Neural cell (in vitro differentiated cells): ENCODE measurements around the gene XIRP2. TPM values are rescaled to one million over a fixed set of nuclear protein-coding genes. Genes with fewer than 3 reads are reported as not detected.

Source experiments
- H2AFZ ChIP-seq: fragments of 200-600, 300-800 bp; sonication (generic), shearing (Covaris generic); 2 replicates; pipeline ENCODE4 v1.6.0; 2014; ENCODE audit warnings: low read depth, mild to moderate bottlenecking, antibody characterized with exemption, low read length, moderate library complexity
- H3F3A ChIP-seq: fragments of 200-600 bp; shearing (Covaris generic); 2 replicates; pipeline ENCODE4 v1.6.1; 2016; ENCODE audit warnings: mild to moderate bottlenecking, moderate library complexity, mixed read lengths, antibody characterized with exemption, low read length; ENCODE audit not compliant: insufficient read depth, poor library complexity, severe bottlenecking
- H3K27ac ChIP-seq: fragments of 200-600, 300-800 bp; sonication (generic), shearing (Covaris generic); 2 replicates; pipeline ENCODE4 v1.5.1; 2014; ENCODE audit warnings: mild to moderate bottlenecking, low read length, moderate library complexity
- H3K27me3 ChIP-seq: fragments of 300-800, 200-600 bp; sonication (generic), shearing (Covaris generic); 2 replicates; pipeline ENCODE4 v1.6.0; 2014; ENCODE audit warnings: mild to moderate bottlenecking, low read depth, low read length, moderate library complexity; ENCODE audit not compliant: insufficient read depth
- H3K36me3 ChIP-seq: fragments of 300-800, 200-600 bp; sonication (generic), shearing (Covaris generic); 2 replicates; pipeline ENCODE4 v1.5.1; 2014; ENCODE audit warnings: mild to moderate bottlenecking, antibody characterized with exemption, low read length, moderate library complexity; ENCODE audit not compliant: insufficient read depth
- H3K4me2 ChIP-seq: fragments of 300-800, 200-600 bp; sonication (generic), shearing (Covaris generic); 2 replicates; pipeline ENCODE4 v1.6.0; 2014; ENCODE audit warnings: mild to moderate bottlenecking, low read length
- H3K4me3 ChIP-seq: fragments of 300-800, 200-600 bp; sonication (generic), shearing (Covaris generic); 2 replicates; pipeline ENCODE4 v1.5.1; 2014; ENCODE audit warnings: mild to moderate bottlenecking, low read length, moderate library complexity
- H3K79me2 ChIP-seq: fragments of 200-600 bp; shearing (Covaris generic); replicated peaks from 2 replicates; pipeline ENCODE4 v1.6.0; 2014; ENCODE audit warnings: mild to moderate bottlenecking, low read length, moderate library complexity; ENCODE audit not compliant: insufficient read depth
- H3K9ac ChIP-seq: fragments of 300-800, 200-600 bp; sonication (generic), shearing (Covaris generic); 2 replicates; pipeline ENCODE4 v1.6.1; 2016; ENCODE audit warnings: mild to moderate bottlenecking, low read length, mixed read lengths
- H3K9me2 ChIP-seq: fragments of 200-600 bp; shearing (Covaris generic); 2 replicates; pipeline ENCODE4 v1.6.1; 2016; ENCODE audit warnings: mild to moderate bottlenecking, low read length, mixed read lengths; ENCODE audit not compliant: insufficient read depth
- H3K9me3 ChIP-seq: fragments of 200-600, 300-800 bp; sonication (generic), shearing (Covaris generic); 2 replicates; pipeline ENCODE4 v1.6.1; 2016; ENCODE audit warnings: mild to moderate bottlenecking, mixed run types, low read length, moderate library complexity, mixed read lengths
- H4K20me1 ChIP-seq: fragments of 200-600 bp; shearing (Covaris generic); 2 replicates; pipeline ENCODE4 v1.6.1; 2016; ENCODE audit warnings: mild to moderate bottlenecking, mixed run types; ENCODE audit not compliant: insufficient read depth
- EP300 ChIP-seq: fragments of 450-650 bp; conservative IDR thresholded peaks from 2 replicates; pipeline ENCODE4 v1.6.1; 2014; ENCODE audit warnings: antibody characterized with exemption, mild to moderate bottlenecking, moderate library complexity; ENCODE audit not compliant: poor library complexity, severe bottlenecking
- EZH2 ChIP-seq: fragments of 200-600, 300-800 bp; shearing (Covaris generic), sonication (generic); IDR thresholded peaks from 2 replicates; pipeline ENCODE4 v1.6.1; 2014; ENCODE audit warnings: antibody characterized with exemption, low read length, borderline replicate concordance, mild to moderate bottlenecking; ENCODE audit not compliant: insufficient read depth, poor library complexity, severe bottlenecking
- MXI1 ChIP-seq: fragments of 450-650 bp; conservative IDR thresholded peaks from 2 replicates; pipeline ENCODE4 v1.6.1; 2014; ENCODE audit warnings: antibody characterized with exemption, mild to moderate bottlenecking; ENCODE audit not compliant: poor library complexity, severe bottlenecking
- POLR2AphosphoS5 ChIP-seq: IDR thresholded peaks from 2 replicates; pipeline ENCODE4 v1.6.1; 2012
- RAD21 ChIP-seq: fragments of 450-650 bp; conservative IDR thresholded peaks from 2 replicates; pipeline ENCODE4 v1.6.1; 2014; ENCODE audit warnings: antibody characterized with exemption, mild to moderate bottlenecking, moderate library complexity
- SMC3 ChIP-seq: fragments of 450-650 bp; conservative IDR thresholded peaks from 2 replicates; pipeline ENCODE4 v1.6.1; 2014; ENCODE audit warnings: antibody characterized with exemption, mild to moderate bottlenecking, moderate library complexity; ENCODE audit not compliant: poor library complexity
- TAF1 ChIP-seq: IDR thresholded peaks from 2 replicates; pipeline ENCODE4 v1.6.1; 2012; ENCODE audit warnings: low read depth
- polyA plus RNA-seq: library from polyadenylated mRNA; depleted of rRNA; stranded (reverse); fragments of >200 nt; gene quantifications from 2 replicates; pipeline ENCODE4 v1.2.3, GENCODE V29; 2014
- TF ChIP-seq, protein P1 (sequence below): fragments of 450-650 bp; IDR thresholded peaks from 2 replicates; pipeline ENCODE4 v1.5.1; 2014; ENCODE audit warnings: antibody characterized with exemption, mild to moderate bottlenecking, moderate library complexity; ENCODE audit not compliant: poor library complexity, severe bottlenecking
- TF ChIP-seq, protein P2 (sequence below): IDR thresholded peaks from 2 replicates; pipeline ENCODE4 v1.6.1; 2012; ENCODE audit warnings: borderline replicate concordance

XIRP2 gene
- polyA plus RNA-seq, 1 donor from 2014 or later, result not detected

DNA sequence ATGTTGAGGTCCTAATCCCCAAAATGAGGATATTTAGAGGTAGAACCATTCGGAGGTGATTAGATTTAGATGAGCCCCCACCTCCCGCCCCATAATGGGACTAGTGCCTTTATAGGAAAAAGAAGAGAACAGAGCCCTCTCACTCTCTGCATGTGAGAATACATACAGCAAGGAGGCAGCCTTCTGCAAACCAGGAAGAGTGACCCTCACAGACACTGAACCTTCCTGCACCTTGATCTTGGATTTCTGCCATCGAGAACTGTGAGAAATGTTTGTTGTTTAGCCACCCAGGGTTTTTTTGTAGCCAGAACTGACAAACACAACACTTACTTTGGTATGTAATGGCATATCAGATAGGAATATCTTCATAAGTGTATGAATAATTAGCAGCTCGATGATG, 83.7 kb downstream of the XIRP2 start:
- Histone ChIP-seq H2AFZ (no peak overlapping the region), H3K9ac (no peak overlapping the region), H3K4me3 (no peak overlapping the region)

DNA sequence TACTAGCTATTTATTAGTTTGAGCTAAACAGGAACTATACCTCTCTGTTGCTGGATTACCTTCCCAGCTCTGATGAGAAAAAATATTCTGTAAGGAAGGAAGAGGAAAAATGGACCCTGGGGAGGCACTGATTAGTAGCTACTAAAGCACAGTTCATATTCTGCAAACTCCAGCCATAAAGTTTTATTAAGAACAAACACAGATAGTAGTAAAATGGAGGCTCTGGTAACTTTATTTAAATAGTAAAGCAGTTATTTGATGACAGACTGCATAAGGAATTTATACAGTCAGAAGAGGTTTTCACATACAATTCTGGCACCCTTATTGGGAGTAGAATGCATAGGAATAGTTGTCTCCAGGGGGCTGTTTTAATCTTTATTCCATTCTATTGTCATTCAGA, 84.1 kb downstream of the XIRP2 start:
- Histone ChIP-seq H3K4me2 (no peak overlapping the region), H3K9me2 (no peaks in the 10 kb centered on the region)

More for the DNA sequence above, 83.7 kb downstream of the XIRP2 start:
- Histone ChIP-seq H3K9me2 (no peaks in the 10 kb centered on the region), H3F3A (no peaks in the 10 kb centered on the region), H4K20me1 (no peaks in the 10 kb centered on the region), H3K36me3 (no peaks in the 10 kb centered on the region), H3K4me2 (no peak overlapping the region), H3K9me3 (no peaks in the 10 kb centered on the region), H3K27ac (no peak overlapping the region), H3K79me2 (no peaks in the 10 kb centered on the region), H3K27me3 (no peaks in the 10 kb centered on the region)
- TF ChIP-seq POLR2AphosphoS5 (no peak), SMC3 (no peak), EP300 (no peak), MXI1 (no peak), EZH2 (no peak), RAD21 (no peak)
- TF ChIP-seq, protein P1, sequence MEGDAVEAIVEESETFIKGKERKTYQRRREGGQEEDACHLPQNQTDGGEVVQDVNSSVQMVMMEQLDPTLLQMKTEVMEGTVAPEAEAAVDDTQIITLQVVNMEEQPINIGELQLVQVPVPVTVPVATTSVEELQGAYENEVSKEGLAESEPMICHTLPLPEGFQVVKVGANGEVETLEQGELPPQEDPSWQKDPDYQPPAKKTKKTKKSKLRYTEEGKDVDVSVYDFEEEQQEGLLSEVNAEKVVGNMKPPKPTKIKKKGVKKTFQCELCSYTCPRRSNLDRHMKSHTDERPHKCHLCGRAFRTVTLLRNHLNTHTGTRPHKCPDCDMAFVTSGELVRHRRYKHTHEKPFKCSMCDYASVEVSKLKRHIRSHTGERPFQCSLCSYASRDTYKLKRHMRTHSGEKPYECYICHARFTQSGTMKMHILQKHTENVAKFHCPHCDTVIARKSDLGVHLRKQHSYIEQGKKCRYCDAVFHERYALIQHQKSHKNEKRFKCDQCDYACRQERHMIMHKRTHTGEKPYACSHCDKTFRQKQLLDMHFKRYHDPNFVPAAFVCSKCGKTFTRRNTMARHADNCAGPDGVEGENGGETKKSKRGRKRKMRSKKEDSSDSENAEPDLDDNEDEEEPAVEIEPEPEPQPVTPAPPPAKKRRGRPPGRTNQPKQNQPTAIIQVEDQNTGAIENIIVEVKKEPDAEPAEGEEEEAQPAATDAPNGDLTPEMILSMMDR, result no peak
- TF ChIP-seq, protein P2, sequence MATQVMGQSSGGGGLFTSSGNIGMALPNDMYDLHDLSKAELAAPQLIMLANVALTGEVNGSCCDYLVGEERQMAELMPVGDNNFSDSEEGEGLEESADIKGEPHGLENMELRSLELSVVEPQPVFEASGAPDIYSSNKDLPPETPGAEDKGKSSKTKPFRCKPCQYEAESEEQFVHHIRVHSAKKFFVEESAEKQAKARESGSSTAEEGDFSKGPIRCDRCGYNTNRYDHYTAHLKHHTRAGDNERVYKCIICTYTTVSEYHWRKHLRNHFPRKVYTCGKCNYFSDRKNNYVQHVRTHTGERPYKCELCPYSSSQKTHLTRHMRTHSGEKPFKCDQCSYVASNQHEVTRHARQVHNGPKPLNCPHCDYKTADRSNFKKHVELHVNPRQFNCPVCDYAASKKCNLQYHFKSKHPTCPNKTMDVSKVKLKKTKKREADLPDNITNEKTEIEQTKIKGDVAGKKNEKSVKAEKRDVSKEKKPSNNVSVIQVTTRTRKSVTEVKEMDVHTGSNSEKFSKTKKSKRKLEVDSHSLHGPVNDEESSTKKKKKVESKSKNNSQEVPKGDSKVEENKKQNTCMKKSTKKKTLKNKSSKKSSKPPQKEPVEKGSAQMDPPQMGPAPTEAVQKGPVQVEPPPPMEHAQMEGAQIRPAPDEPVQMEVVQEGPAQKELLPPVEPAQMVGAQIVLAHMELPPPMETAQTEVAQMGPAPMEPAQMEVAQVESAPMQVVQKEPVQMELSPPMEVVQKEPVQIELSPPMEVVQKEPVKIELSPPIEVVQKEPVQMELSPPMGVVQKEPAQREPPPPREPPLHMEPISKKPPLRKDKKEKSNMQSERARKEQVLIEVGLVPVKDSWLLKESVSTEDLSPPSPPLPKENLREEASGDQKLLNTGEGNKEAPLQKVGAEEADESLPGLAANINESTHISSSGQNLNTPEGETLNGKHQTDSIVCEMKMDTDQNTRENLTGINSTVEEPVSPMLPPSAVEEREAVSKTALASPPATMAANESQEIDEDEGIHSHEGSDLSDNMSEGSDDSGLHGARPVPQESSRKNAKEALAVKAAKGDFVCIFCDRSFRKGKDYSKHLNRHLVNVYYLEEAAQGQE, result no peak

More for the DNA sequence above, 84.1 kb downstream of the XIRP2 start:
- Histone ChIP-seq H3K9me3 (no peaks in the 10 kb centered on the region), H3K4me3 (no peak overlapping the region), H3K9ac (no peak overlapping the region), H3K27me3 (no peaks in the 10 kb centered on the region), H4K20me1 (no peaks in the 10 kb centered on the region), H3K36me3 (no peaks in the 10 kb centered on the region), H3K79me2 (no peaks in the 10 kb centered on the region), H3F3A (no peaks in the 10 kb centered on the region), H2AFZ (no peak overlapping the region), H3K27ac (no peak overlapping the region)
- TF ChIP-seq EZH2 (no peak), MXI1 (no peak), EP300 (no peak), RAD21 (no peak), POLR2AphosphoS5 (no peak), TAF1 (no peak), SMC3 (no peak)
